GM04504 (cell line): ENCODE data around the gene TMEM253.

Experiments used
- DNase-seq: peaks from one replicate; pipeline ENCODE4 v3.0.0-alpha.2; 2012; ENCODE audit warnings: low read depth

The TMEM253 gene

GRCh38 chr14:21105095-21105494 is 4.2 kb downstream of the TMEM253 start:
- DNase-seq: no peak

GRCh38 chr14:21106176-21106497 is 5.3 kb downstream of the TMEM253 start:
- DNase-seq: no peak

GRCh38 chr14:21106498-21107282 is 5.8 kb downstream of the TMEM253 start:
- no peak for DNase-seq

- DNase-seq: no peak
These were observed 6.5 kb downstream of the TMEM253 start for GRCh38 chr14:21107283-21107800.

GRCh38 chr14:21108791-21109190 is 7.9 kb downstream of the TMEM253 start:
- no peak for DNase-seq

- DNase-seq: no peak
These were observed 8.7 kb downstream of the TMEM253 start for GRCh38 chr14:21109377-21110138.

GRCh38 chr14:21112255-21112654 is 11.4 kb downstream of the TMEM253 start:
- DNase-seq: no peak

GRCh38 chr14:21113369-21113768 is 12.5 kb downstream of the TMEM253 start:
- DNase-seq: no peak

GRCh38 chr14:21118933-21119332 is 18.1 kb downstream of the TMEM253 start:
- DNase-seq: no peak

GRCh38 chr14:21120686-21121085 is 19.8 kb downstream of the TMEM253 start:
- DNase-seq: no peak

GRCh38 chr14:21121122-21121521 is 20.3 kb downstream of the TMEM253 start:
- DNase-seq: no peak

GRCh38 chr14:21123429-21123828 is 22.6 kb downstream of the TMEM253 start:
- DNase-seq: no peak

GRCh38 chr14:21133901-21134300 is 33.0 kb downstream of the TMEM253 start:
- no peak for DNase-seq

- no peak for DNase-seq
These were observed 35.2 kb downstream of the TMEM253 start for GRCh38 chr14:21136024-21136423.

- DNase-seq: no peak
These were observed 41.5 kb downstream of the TMEM253 start for GRCh38 chr14:21142357-21142756.

- DNase-seq: no peak
These were observed 44.6 kb downstream of the TMEM253 start for GRCh38 chr14:21145437-21145836.

- DNase-seq: no peak
These were observed 48.9 kb downstream of the TMEM253 start for GRCh38 chr14:21149641-21150367.
